Ovary (tissue), 3 donors: ENCODE results near the gene ARL2BP.

ENCODE experiments used
- POLR2A ChIP-seq: fragments of 450-650 bp; IDR thresholded peaks from one replicate; pipeline ENCODE4 v1.6.1; 2017; ENCODE audit warnings: antibody characterized with exemption, mild to moderate bottlenecking, moderate library complexity
- TF ChIP-seq, protein P1 (sequence below), 3 donors: fragments of 450-650 bp in 2 of 3; fragments of 200-600 bp in 1 of 3; IDR thresholded peaks; one replicate each; pipeline versions ENCODE4 v1.5.1 to v1.8.0; 2016 to 2022; ENCODE audit warnings: antibody characterized with exemption in 3 of 3, mild to moderate bottlenecking in 1 of 3
- donor health status: DM: no; HTN: no; CAD: no.

GRCh38 chr16:57273826-57274225 is 28.8 kb downstream of the ARL2BP start:
- TF ChIP-seq, protein P1, sequence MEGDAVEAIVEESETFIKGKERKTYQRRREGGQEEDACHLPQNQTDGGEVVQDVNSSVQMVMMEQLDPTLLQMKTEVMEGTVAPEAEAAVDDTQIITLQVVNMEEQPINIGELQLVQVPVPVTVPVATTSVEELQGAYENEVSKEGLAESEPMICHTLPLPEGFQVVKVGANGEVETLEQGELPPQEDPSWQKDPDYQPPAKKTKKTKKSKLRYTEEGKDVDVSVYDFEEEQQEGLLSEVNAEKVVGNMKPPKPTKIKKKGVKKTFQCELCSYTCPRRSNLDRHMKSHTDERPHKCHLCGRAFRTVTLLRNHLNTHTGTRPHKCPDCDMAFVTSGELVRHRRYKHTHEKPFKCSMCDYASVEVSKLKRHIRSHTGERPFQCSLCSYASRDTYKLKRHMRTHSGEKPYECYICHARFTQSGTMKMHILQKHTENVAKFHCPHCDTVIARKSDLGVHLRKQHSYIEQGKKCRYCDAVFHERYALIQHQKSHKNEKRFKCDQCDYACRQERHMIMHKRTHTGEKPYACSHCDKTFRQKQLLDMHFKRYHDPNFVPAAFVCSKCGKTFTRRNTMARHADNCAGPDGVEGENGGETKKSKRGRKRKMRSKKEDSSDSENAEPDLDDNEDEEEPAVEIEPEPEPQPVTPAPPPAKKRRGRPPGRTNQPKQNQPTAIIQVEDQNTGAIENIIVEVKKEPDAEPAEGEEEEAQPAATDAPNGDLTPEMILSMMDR (IDR thresholded peaks at IDR 0.05), result no peak
- no peak for TF ChIP-seq POLR2A
